Hepatocyte (in vitro differentiated cells): ENCODE results near the gene BICDL1.

Experiments
- EZH2phosphoT487 ChIP-seq: fragments of 200-600 bp; sonication (generic); IDR thresholded peaks from one replicate; pipeline ENCODE4 v1.6.1; 2018; ENCODE audit warnings: antibody characterized with exemption, mild to moderate bottlenecking, low read depth, moderate library complexity; ENCODE audit not compliant: unreplicated experiment, severe bottlenecking
- TF ChIP-seq, protein P1 (sequence below): fragments of 200-600 bp; sonication (generic); IDR thresholded peaks from 2 replicates; pipeline ENCODE4 v1.5.1; 2016; ENCODE audit warnings: antibody characterized with exemption, mild to moderate bottlenecking; ENCODE audit not compliant: poor library complexity

- TF ChIP-seq, protein P1, sequence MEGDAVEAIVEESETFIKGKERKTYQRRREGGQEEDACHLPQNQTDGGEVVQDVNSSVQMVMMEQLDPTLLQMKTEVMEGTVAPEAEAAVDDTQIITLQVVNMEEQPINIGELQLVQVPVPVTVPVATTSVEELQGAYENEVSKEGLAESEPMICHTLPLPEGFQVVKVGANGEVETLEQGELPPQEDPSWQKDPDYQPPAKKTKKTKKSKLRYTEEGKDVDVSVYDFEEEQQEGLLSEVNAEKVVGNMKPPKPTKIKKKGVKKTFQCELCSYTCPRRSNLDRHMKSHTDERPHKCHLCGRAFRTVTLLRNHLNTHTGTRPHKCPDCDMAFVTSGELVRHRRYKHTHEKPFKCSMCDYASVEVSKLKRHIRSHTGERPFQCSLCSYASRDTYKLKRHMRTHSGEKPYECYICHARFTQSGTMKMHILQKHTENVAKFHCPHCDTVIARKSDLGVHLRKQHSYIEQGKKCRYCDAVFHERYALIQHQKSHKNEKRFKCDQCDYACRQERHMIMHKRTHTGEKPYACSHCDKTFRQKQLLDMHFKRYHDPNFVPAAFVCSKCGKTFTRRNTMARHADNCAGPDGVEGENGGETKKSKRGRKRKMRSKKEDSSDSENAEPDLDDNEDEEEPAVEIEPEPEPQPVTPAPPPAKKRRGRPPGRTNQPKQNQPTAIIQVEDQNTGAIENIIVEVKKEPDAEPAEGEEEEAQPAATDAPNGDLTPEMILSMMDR: no peak
- TF ChIP-seq EZH2phosphoT487: no peak
Measured at GRCh38 chr12:120115692-120116440, 126.8 kb downstream of the BICDL1 start.
